Muscle of leg (tissue), 11 donors: ENCODE measurements around the gene DOP1B. TPM values are rescaled to one million over a fixed set of nuclear protein-coding genes. Genes with fewer than 3 reads are reported as not detected.
"Not testable (repeated sequence)": the region's sequence is repeated elsewhere in the genome, so short reads cannot be mapped to it uniquely, and the experiment has no call there.

ENCODE experiments used
- DNase-seq: peaks from one replicate; pipeline ENCODE4 v3.0.0; 2013
- H3K27ac ChIP-seq: one replicate; pipeline ENCODE4 v1.5.1; 2013; ENCODE audit warnings: mild to moderate bottlenecking, low read length, control low read depth
- H3K27me3 ChIP-seq: one replicate; pipeline ENCODE4 v1.6.1; 2013; ENCODE audit warnings: low read length; ENCODE audit not compliant: control insufficient read depth, insufficient read depth
- H3K36me3 ChIP-seq: one replicate; pipeline ENCODE4 v1.6.1; 2013; ENCODE audit warnings: low read length; ENCODE audit not compliant: control insufficient read depth, insufficient read depth
- H3K4me1 ChIP-seq: one replicate; pipeline ENCODE4 v1.6.1; 2013; ENCODE audit warnings: low read length; ENCODE audit not compliant: control insufficient read depth, insufficient read depth
- H3K4me3 ChIP-seq: one replicate; pipeline ENCODE4 v1.5.1; 2013; ENCODE audit warnings: low read length, control low read depth
- H3K9me3 ChIP-seq: replicated peaks from 2 replicates; pipeline ENCODE4 v1.6.1; 2013; ENCODE audit warnings: low read depth, low read length; ENCODE audit not compliant: control insufficient read depth
- WGBS: methylation state at CpG from one replicate; pipeline ENCODE4 v1.1.5; 2013; ENCODE audit warnings: missing lambda C conversion rate; ENCODE audit not compliant: insufficient coverage; 5-methylcytosine and 5-hydroxymethylcytosine counted together
- polyA plus RNA-seq, 8 donors: library from polyadenylated mRNA; unstranded; fragments of 120-200 nt; gene quantifications; one replicate each; pipeline versions ENCODE4 v1.2.1 to v1.2.3, GENCODE V29; 2013; ENCODE audit warnings: inconsistent platforms in 1 of 8, low replicate concordance in 1 of 8; ENCODE audit not compliant: insufficient read length in 8 of 8, insufficient read depth in 1 of 8
- total RNA-seq: library from RNA; stranded (reverse); fragments of 120-200 nt; gene quantifications from one replicate; pipeline ENCODE4 v1.2.4, GENCODE V29; 2013

The DOP1B gene
- total and polyA plus RNA-seq, 9 donors = 4.2 to 8.9 (median 6.3) TPM

DNA sequence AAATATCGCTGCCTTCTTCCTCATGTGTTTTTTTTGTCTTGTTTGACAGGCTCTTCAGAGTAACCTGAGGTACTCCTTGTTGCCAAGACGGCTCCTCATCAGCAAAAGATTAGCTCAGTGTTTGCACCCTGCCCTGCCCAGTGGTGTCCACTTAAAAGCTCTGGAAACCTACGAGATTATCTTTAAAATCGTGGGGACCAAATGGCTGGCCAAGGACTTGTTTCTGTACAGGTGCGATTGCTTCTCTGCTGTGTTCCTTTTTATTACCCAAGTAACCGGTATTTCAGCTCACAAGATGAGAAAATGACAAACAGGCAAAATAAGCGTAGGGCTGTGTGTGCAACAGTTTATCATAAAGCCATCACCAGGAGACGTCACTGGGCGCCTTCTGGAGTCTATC is 42.4 kb downstream of the DOP1B start:
- H3K4me1 ChIP-seq = peaks cover 2% of the 10 kb centered on the region
- H3K4me3 ChIP-seq = no peak overlapping the region
- WGBS = 81% methylated on average over 6 of the region's 9 CpGs
- no peaks in the 10 kb centered on the region for H3K9me3 ChIP-seq
- H3K36me3 ChIP-seq = peaks cover 5% of the 10 kb centered on the region
- H3K27ac ChIP-seq = no peak overlapping the region
- H3K27me3 ChIP-seq = no peaks in the 10 kb centered on the region
- DNase-seq = no peak

- not testable (repeated sequence) for H3K9me3 ChIP-seq, H3K27me3 ChIP-seq, H3K36me3 ChIP-seq, H3K4me3 ChIP-seq, DNase-seq, H3K27ac ChIP-seq, H3K4me1 ChIP-seq
- no CpG with 5 or more reads among the region's 5 CpGs for WGBS
Measured at GRCh38 chr21:36199575-36199974, 43.0 kb downstream of the DOP1B start.

- DNase-seq = no peak
- Histone ChIP-seq H3K4me1 (peaks cover 2% of the 10 kb centered on the region), H3K9me3 (no peaks in the 10 kb centered on the region), H3K36me3 (peaks cover 5% of the 10 kb centered on the region), H3K27me3 (no peaks in the 10 kb centered on the region), H3K27ac (no peak overlapping the region), H3K4me3 (no peak overlapping the region)
- WGBS = 76% methylated on average over 19 of the region's 23 CpGs
Measured at GRCh38 chr21:36200081-36200561, 43.5 kb downstream of the DOP1B start.

GRCh38 chr21:36202726-36203602 is 46.3 kb downstream of the DOP1B start:
- Histone ChIP-seq H3K27ac (no peak overlapping the region), H3K9me3 (no peaks in the 10 kb centered on the region), H3K4me3 (no peak overlapping the region), H3K27me3 (no peaks in the 10 kb centered on the region), H3K4me1 (peaks cover 6% of the 10 kb centered on the region), H3K36me3 (peaks cover 5% of the 10 kb centered on the region)
- WGBS = 89% methylated on average over 6 of the region's 10 CpGs
- DNase-seq = no peak

DNA sequence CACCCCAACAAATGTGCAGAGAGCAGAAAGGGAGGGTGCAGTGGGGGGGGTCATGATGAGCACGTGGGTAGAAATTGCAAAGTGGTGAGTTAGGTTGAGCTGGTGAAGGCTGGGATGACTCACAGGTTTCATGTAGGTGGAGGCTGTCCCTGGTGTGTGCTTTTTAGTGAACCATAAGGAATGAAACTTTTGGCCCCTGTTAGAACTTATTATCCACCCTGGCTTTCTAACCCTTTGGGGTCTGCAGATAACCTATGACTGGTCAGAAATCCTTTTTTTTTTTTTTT is 46.9 kb downstream of the DOP1B start:
- Histone ChIP-seq H3K4me1 (peaks cover 6% of the 10 kb centered on the region), H3K36me3 (peaks cover 5% of the 10 kb centered on the region), H3K27ac (no peak overlapping the region), H3K9me3 (no peaks in the 10 kb centered on the region), H3K4me3 (no peak overlapping the region), H3K27me3 (no peaks in the 10 kb centered on the region)
- WGBS = 29% methylated on average over 1 of the region's 1 CpG
- no peak for DNase-seq

- 92% methylated on average over 6 of the region's 6 CpGs for WGBS
Measured at GRCh38 chr21:36204980-36205379, 48.4 kb downstream of the DOP1B start.

GRCh38 chr21:36205962-36206361 is 49.3 kb downstream of the DOP1B start:
- no peak for DNase-seq
- WGBS = 83% methylated on average over 1 of the region's 5 CpGs

More at GRCh38 chr21:36204980-36205379, 48.4 kb downstream of the DOP1B start:
- peaks cover 6% of the 10 kb centered on the region for H3K4me1 ChIP-seq
- H3K27ac ChIP-seq = no peak overlapping the region
- peaks cover 5% of the 10 kb centered on the region for H3K36me3 ChIP-seq
- H3K27me3 ChIP-seq = no peaks in the 10 kb centered on the region
- no peak for DNase-seq
- H3K4me3 ChIP-seq = no peak overlapping the region
- H3K9me3 ChIP-seq = no peaks in the 10 kb centered on the region

More at GRCh38 chr21:36205962-36206361, 49.3 kb downstream of the DOP1B start:
- Histone ChIP-seq H3K9me3 (no peaks in the 10 kb centered on the region), H3K27ac (no peak overlapping the region), H3K4me1 (peaks cover 6% of the 10 kb centered on the region), H3K27me3 (no peaks in the 10 kb centered on the region), H3K36me3 (peaks cover 5% of the 10 kb centered on the region), H3K4me3 (no peak overlapping the region)

Other genes with a start within 250 kb of the DOP1B start
- 15.9 TPM for gene SETD4, start 96.3 kb upstream of the DOP1B start, total RNA-seq
- 10 to 100 TPM; 14.0 to 20.1 (median 15.0) TPM for gene SETD4, start 96.3 kb upstream of the DOP1B start, polyA plus RNA-seq
- gene CBR1, start 86.8 kb upstream of the DOP1B start, total RNA-seq = 24.6 TPM
- gene CBR1, start 86.8 kb upstream of the DOP1B start, polyA plus RNA-seq = 10 to 100 TPM; 10.9 to 27.6 (median 26.1) TPM
- 4.0 TPM for gene CBR3, start 21.7 kb upstream of the DOP1B start, total RNA-seq
- gene CBR3, start 21.7 kb upstream of the DOP1B start, polyA plus RNA-seq = 1 to 10 TPM; 2.2 to 4.1 (median 3.2) TPM
- gene MORC3, start 163.4 kb downstream of the DOP1B start, total RNA-seq = 51.6 TPM
- gene MORC3, start 163.4 kb downstream of the DOP1B start, polyA plus RNA-seq = 10 to 100 TPM; 34.7 to 46.0 (median 36.2) TPM
- 2.4 TPM for gene CHAF1B, start 228.6 kb downstream of the DOP1B start, total RNA-seq
- gene CHAF1B, start 228.6 kb downstream of the DOP1B start, polyA plus RNA-seq = 1 to 10 TPM; 4.0 to 5.7 (median 4.5) TPM